ENCODE data around the gene FRG2C. TPM values are rescaled to one million over a fixed set of nuclear protein-coding genes. Genes with fewer than 3 reads are reported as not detected.
"Not testable (repeated sequence)": the region's sequence is repeated elsewhere in the genome, so short reads cannot be mapped to it uniquely, and the experiment has no call there.

FRG2C gene
- total RNA-seq, 1 experiment from 2014 or later, result not detected

DNA sequence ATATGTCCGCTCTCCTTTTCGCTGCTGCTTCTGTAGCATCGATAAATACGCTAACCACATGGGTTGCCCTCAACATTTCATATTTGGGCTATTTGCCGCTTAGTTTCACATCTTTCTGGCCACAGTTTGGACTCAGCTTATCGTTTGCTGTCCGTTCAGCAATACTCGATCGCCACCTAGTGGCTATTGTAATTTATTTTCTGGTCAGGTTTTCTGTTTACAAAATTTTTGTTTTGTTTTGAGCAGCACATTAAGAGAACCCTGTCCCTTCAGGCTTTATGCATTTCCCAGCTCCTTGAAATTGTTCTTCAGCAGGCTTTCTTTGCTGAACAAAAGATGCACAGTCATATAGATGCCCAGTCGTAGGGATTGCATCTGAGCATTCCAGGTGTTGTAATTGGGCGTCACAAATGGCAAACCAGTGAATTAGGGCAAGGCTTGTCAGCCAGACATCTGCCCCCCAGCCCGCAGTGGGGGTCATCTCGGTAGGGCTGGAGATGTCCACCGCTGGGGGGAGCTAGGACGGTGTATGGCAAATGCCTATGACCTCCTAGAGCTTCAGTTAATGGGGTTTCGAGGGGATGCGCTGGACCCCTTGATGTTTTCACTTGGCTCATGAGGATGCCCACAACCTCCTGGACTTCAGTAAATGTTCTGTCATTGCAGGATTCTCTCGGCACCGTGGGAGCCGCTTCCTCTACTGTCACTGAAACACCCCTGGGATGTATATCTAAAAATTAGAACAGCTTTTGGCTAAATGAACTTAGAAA lies 20.9 kb upstream of the FRG2C start:
- intact Hi-C loops (cut with micrococcal nuclease), result loop anchor here (1.0 kb wide), 1 partner anchor 39 kb away; no protein-coding TSS in a partner anchor
- H2AFZ ChIP-seq (ENCODE audit: low read length); H3F3A ChIP-seq (ENCODE audit: low read length, unreplicated experiment); H3K9ac ChIP-seq (ENCODE audit: low read length); CTCF ChIA-PET; BruUV-seq (replicated peaks); ATAC-seq; H3K79me2 ChIP-seq (ENCODE audit: low read length); H3K27me3 ChIP-seq (ENCODE audit: low read length); POLR2A ChIA-PET (ENCODE audit: unreplicated experiment); H4K20me1 ChIP-seq (ENCODE audit: low read length); H3K27ac ChIP-seq (ENCODE audit: low read length); H3K36me3 ChIP-seq (ENCODE audit: low read depth, low read length); H3K9me2 ChIP-seq (replicated peaks; ENCODE audit: low read length); H3K4me1 ChIP-seq (ENCODE audit: insufficient read depth, low read length); H3K9me3 ChIP-seq (ENCODE audit: low read length): not testable (repeated sequence)
- DNase-seq, result peak; percentile 61
- Histone ChIP-seq H3K4me3 (ENCODE audit: low read length) (peak overlapping the region; percentile 58; the same call in 1 of the 2 replicates), H3K4me2 (ENCODE audit: low read length) (peak overlapping the region; percentile 74)
- TF ChIP-seq, protein P1, sequence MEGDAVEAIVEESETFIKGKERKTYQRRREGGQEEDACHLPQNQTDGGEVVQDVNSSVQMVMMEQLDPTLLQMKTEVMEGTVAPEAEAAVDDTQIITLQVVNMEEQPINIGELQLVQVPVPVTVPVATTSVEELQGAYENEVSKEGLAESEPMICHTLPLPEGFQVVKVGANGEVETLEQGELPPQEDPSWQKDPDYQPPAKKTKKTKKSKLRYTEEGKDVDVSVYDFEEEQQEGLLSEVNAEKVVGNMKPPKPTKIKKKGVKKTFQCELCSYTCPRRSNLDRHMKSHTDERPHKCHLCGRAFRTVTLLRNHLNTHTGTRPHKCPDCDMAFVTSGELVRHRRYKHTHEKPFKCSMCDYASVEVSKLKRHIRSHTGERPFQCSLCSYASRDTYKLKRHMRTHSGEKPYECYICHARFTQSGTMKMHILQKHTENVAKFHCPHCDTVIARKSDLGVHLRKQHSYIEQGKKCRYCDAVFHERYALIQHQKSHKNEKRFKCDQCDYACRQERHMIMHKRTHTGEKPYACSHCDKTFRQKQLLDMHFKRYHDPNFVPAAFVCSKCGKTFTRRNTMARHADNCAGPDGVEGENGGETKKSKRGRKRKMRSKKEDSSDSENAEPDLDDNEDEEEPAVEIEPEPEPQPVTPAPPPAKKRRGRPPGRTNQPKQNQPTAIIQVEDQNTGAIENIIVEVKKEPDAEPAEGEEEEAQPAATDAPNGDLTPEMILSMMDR (conservative IDR thresholded peaks at IDR 0.05; ENCODE audit: low read depth, low read length), result peak; percentile 61

DNA sequence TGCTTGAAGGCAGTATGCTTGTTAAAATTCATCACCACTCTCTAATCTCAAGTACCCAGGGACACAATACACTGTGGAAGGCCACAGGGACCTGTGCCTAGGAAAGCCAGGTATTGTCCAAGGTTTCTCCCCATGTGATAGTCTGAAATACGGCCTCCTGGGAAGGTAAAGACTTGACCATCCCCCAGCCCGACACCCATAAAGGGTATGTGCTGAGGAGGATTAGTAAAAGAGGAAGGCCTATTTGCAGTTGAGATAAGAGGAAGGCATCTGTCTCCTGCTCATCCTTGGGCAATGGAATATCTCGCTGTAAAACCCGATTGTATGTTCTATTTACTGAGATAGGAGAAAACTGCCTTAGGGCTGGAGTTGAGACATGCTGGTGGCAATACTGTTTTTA lies 18.6 kb upstream of the FRG2C start:
- H2AFZ ChIP-seq (ENCODE audit: low read length); H3K36me3 ChIP-seq (ENCODE audit: low read depth, low read length); BruUV-seq (replicated peaks); H3K27me3 ChIP-seq (ENCODE audit: low read length); intact Hi-C loops (cut with micrococcal nuclease); H3F3A ChIP-seq (ENCODE audit: low read length, unreplicated experiment); H3K4me2 ChIP-seq (ENCODE audit: low read length); CTCF ChIA-PET; H3K9me3 ChIP-seq (ENCODE audit: low read length); H3K9ac ChIP-seq (ENCODE audit: low read length); H3K4me3 ChIP-seq (ENCODE audit: low read length); H3K9me2 ChIP-seq (replicated peaks; ENCODE audit: low read length); ATAC-seq; H4K20me1 ChIP-seq (ENCODE audit: low read length); H3K27ac ChIP-seq (ENCODE audit: low read length); POLR2A ChIA-PET (ENCODE audit: unreplicated experiment); H3K4me1 ChIP-seq (ENCODE audit: insufficient read depth, low read length); DNase-seq; H3K79me2 ChIP-seq (ENCODE audit: low read length): not testable (repeated sequence)

DNA sequence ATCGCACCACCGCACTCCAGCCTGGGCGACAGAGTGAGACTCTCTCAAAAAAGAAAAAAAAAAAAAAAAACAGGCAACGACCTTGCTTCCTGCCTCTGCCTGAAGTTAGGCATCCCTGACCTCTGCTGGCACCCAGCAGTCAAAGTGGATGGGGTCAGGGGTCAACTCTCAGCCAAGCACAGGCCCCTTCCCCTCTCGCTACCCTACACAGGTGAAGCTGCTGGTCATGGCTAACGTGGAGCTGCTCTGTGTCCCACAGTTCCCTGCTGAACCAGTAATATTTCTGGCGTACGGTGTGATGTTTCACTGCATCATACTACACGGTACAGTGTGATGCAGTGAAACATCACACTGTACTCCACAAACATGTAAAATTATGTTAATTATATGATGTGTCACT lies 13.9 kb upstream of the FRG2C start:
- Histone ChIP-seq H3K27me3 (ENCODE audit: low read length) (no peaks in the 10 kb centered on the region), H3K4me3 (ENCODE audit: low read length) (no peak overlapping the region), H3K9me2 (replicated peaks; ENCODE audit: low read length) (no peaks in the 10 kb centered on the region), H3F3A (ENCODE audit: low read length, unreplicated experiment) (no peaks in the 10 kb centered on the region), H3K79me2 (ENCODE audit: low read length) (no peaks in the 10 kb centered on the region), H3K27ac (ENCODE audit: low read length) (no peak overlapping the region), H3K4me2 (ENCODE audit: low read length) (no peak overlapping the region), H3K9me3 (ENCODE audit: low read length) (no peaks in the 10 kb centered on the region), H3K4me1 (ENCODE audit: insufficient read depth, low read length) (no peaks in the 10 kb centered on the region), H2AFZ (ENCODE audit: low read length) (no peak overlapping the region), H3K36me3 (ENCODE audit: low read depth, low read length) (no peaks in the 10 kb centered on the region), H4K20me1 (ENCODE audit: low read length) (no peaks in the 10 kb centered on the region), H3K9ac (ENCODE audit: low read length) (no peak overlapping the region)
- no peak for ATAC-seq
- ChIA-PET POLR2A (ENCODE audit: unreplicated experiment) (no interaction called here), CTCF (no interaction called here)
- BruUV-seq (replicated peaks), result no TSS peak
- intact Hi-C loops (cut with micrococcal nuclease), result no loop called here
- TF ChIP-seq, protein P1 (conservative IDR thresholded peaks at IDR 0.05; ENCODE audit: low read depth, low read length), result no peak
- TF ChIP-seq EZH2 (IDR thresholded peaks at IDR 0.05; ENCODE audit: low read length, unreplicated experiment) (no peak), EZH2phosphoT487 (IDR thresholded peaks at IDR 0.05; ENCODE audit: borderline replicate concordance, low read length) (no peak)
- DNase-seq, result no peak

DNA sequence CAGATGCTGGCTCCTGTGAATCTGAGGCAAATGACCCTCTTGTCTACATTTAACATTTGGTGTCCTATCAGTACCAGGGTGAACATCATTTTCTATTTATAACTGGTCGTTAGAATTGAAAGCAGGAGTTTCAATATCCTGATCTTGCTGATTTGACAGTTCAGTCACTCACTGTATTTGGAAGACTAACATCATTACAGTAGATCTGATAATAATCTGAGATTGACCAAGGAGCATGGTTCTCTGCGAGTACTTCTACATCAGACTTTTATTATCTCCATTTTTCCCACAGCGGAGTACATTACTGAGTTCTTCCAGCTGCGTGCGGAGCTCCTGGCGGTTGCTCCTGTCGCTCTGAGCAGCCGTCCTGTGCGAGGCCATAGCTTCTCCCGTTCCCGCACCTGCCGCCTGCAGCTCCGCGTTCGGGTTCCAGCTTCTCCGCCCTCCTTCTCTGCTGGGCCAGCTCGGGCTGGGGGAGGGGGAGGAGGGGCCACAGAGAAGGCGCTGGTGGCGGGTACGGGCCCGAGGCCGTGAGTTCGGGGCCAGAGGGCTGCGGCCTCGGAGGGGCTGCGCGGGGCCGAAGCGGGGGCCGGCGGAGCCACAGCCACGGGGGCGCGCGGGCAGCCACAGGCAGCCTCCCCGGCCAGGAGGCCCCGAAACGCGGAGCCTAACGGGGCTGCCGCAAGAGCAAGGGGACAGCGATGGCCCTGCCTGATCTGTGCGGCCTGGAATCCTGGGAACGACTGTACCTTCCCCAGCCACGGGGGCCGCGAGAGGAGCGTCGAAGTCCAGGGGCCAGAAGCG lies 8.8 kb upstream of the FRG2C start:
- H3K4me2 ChIP-seq (ENCODE audit: low read length); H3K9me2 ChIP-seq (replicated peaks; ENCODE audit: low read length); ATAC-seq; DNase-seq; H3K4me3 ChIP-seq (ENCODE audit: low read length); H3K79me2 ChIP-seq (ENCODE audit: low read length); H3F3A ChIP-seq (ENCODE audit: low read length, unreplicated experiment); CTCF ChIA-PET; H3K9ac ChIP-seq (ENCODE audit: low read length); BruUV-seq (replicated peaks); H3K9me3 ChIP-seq (ENCODE audit: low read length); H3K27ac ChIP-seq (ENCODE audit: low read length); H3K36me3 ChIP-seq (ENCODE audit: low read depth, low read length); H3K27me3 ChIP-seq (ENCODE audit: low read length); intact Hi-C loops (cut with micrococcal nuclease); H3K4me1 ChIP-seq (ENCODE audit: insufficient read depth, low read length); H4K20me1 ChIP-seq (ENCODE audit: low read length); POLR2A ChIA-PET (ENCODE audit: unreplicated experiment); H2AFZ ChIP-seq (ENCODE audit: low read length): not testable (repeated sequence)

DNA sequence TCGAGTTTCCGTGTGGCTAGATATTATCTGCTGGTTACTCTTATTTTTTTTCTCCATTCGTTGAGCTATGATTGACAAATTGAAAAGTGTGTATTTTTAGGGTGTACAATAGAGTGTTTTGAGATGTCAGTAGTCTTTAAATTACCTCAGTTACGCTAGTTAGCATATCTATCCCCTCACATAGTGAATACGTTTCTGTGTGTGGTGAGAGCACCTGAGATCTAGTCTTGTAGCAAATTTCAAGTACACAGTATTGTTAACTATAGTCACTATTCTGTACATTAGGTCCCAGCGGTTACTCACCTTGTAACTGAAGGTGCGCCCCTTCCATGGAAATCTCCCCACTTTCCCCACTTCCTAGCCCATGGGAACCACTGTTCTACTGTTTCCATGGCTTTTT lies 8.2 kb upstream of the FRG2C start:
- H4K20me1 ChIP-seq (ENCODE audit: low read length); intact Hi-C loops (cut with micrococcal nuclease); H3F3A ChIP-seq (ENCODE audit: low read length, unreplicated experiment); H2AFZ ChIP-seq (ENCODE audit: low read length); H3K4me1 ChIP-seq (ENCODE audit: insufficient read depth, low read length); POLR2A ChIA-PET (ENCODE audit: unreplicated experiment); BruUV-seq (replicated peaks); H3K9me3 ChIP-seq (ENCODE audit: low read length); H3K79me2 ChIP-seq (ENCODE audit: low read length); DNase-seq; CTCF ChIA-PET; H3K9ac ChIP-seq (ENCODE audit: low read length); H3K4me2 ChIP-seq (ENCODE audit: low read length); H3K36me3 ChIP-seq (ENCODE audit: low read depth, low read length); ATAC-seq; H3K9me2 ChIP-seq (replicated peaks; ENCODE audit: low read length); H3K4me3 ChIP-seq (ENCODE audit: low read length); H3K27me3 ChIP-seq (ENCODE audit: low read length); H3K27ac ChIP-seq (ENCODE audit: low read length): not testable (repeated sequence)

Data from PC-3 (cell line).